GM23248 (cell line): ENCODE data around the gene GEMIN4. TPM values are rescaled to one million over a fixed set of nuclear protein-coding genes. Genes with fewer than 3 reads are reported as not detected.
A peak's percentile ranks its signal among the peaks of the same experiment; 100 is the strongest.

Source experiments
- DNase-seq: peaks from one replicate; pipeline ENCODE4 v3.0.0-alpha.2; 2015
- H2AFZ ChIP-seq: fragments of 200-600 bp; sonication (generic); 2 replicates; pipeline ENCODE4 v1.6.1; 2016; ENCODE audit warnings: antibody characterized with exemption
- H3F3A ChIP-seq: fragments of 200-600 bp; sonication (generic); 2 replicates; pipeline ENCODE4 v1.6.1; 2016; ENCODE audit warnings: mild to moderate bottlenecking, antibody characterized with exemption, mixed run types; ENCODE audit not compliant: insufficient read depth
- H3K27ac ChIP-seq: fragments of 200-600 bp; sonication (generic); 2 replicates; pipeline ENCODE4 v1.5.1; 2016; ENCODE audit warnings: mild to moderate bottlenecking
- H3K27me3 ChIP-seq: fragments of 200-600 bp; sonication (generic); replicated peaks from 2 replicates; pipeline ENCODE4 v1.6.1; 2016; ENCODE audit warnings: mild to moderate bottlenecking; ENCODE audit not compliant: insufficient read depth
- H3K36me3 ChIP-seq: fragments of 200-600 bp; sonication (generic); 2 replicates; pipeline ENCODE4 v1.6.1; 2016; ENCODE audit warnings: low read depth, mild to moderate bottlenecking
- H3K4me1 ChIP-seq: fragments of 200-600 bp; sonication (generic); 2 replicates; pipeline ENCODE4 v1.6.1; 2016; ENCODE audit warnings: mild to moderate bottlenecking; ENCODE audit not compliant: insufficient read depth
- H3K4me2 ChIP-seq: fragments of 200-600 bp; sonication (generic); one replicate; pipeline ENCODE4 v1.6.1; 2016; ENCODE audit warnings: mild to moderate bottlenecking; ENCODE audit not compliant: unreplicated experiment
- H3K4me3 ChIP-seq: fragments of 200-600 bp; sonication (generic); 2 replicates; pipeline ENCODE4 v1.5.1; 2016; ENCODE audit warnings: mild to moderate bottlenecking
- H3K79me2 ChIP-seq: fragments of 200-600 bp; sonication (generic); 2 replicates; pipeline ENCODE4 v1.6.1; 2016; ENCODE audit warnings: mild to moderate bottlenecking; ENCODE audit not compliant: insufficient read depth
- H3K9ac ChIP-seq: fragments of 200-600 bp; sonication (generic); 2 replicates; pipeline ENCODE4 v1.6.1; 2016; ENCODE audit warnings: mild to moderate bottlenecking
- H3K9me2 ChIP-seq: fragments of 200-600 bp; sonication (generic); 2 replicates; pipeline ENCODE4 v1.6.1; 2016; ENCODE audit warnings: mixed run types, mild to moderate bottlenecking, moderate library complexity; ENCODE audit not compliant: insufficient read depth
- H3K9me3 ChIP-seq: fragments of 200-600 bp; sonication (generic); one replicate; pipeline ENCODE4 v1.6.1; 2017; ENCODE audit warnings: low read depth
- H4K20me1 ChIP-seq: fragments of 200-600 bp; sonication (generic); 2 replicates; pipeline ENCODE4 v1.6.0; 2016; ENCODE audit not compliant: insufficient read depth
- EZH2 ChIP-seq: fragments of 200-600 bp; sonication (generic); IDR thresholded peaks from 2 replicates; pipeline ENCODE4 v1.6.1; 2018; ENCODE audit warnings: antibody characterized with exemption, mild to moderate bottlenecking; ENCODE audit not compliant: insufficient read depth, poor library complexity, severe bottlenecking
- EZH2phosphoT487 ChIP-seq: fragments of 200-600 bp; sonication (generic); IDR thresholded peaks from 2 replicates; pipeline ENCODE4 v1.6.1; 2018; ENCODE audit warnings: antibody characterized with exemption, moderate library complexity, mild to moderate bottlenecking, low read depth; ENCODE audit not compliant: insufficient read depth
- WGBS, 2 experiments: methylation state at CpG; one replicate each; pipeline ENCODE4 v1.1.6; 2015 to 2017; ENCODE audit warnings: low lambda C conversion rate in 2 of 2, low coverage in 1 of 2; ENCODE audit errors: missing lambda C conversion rate in 2 of 2; 5-methylcytosine and 5-hydroxymethylcytosine counted together
- in situ Hi-C: fragments of 300-500 bp; cut with MboI; formaldehyde crosslinking; loops from 2 replicates; pipeline ENCODE4 v1.15.0; 2020
- polyA plus RNA-seq: library from polyadenylated mRNA; unstranded; fragments of >200 nt; fragmentation: Nextera tagmentation; extraction: Ambion mirVana; gene quantifications from 2 replicates; pipeline ENCODE4 v1.2.1, GENCODE V29; 2016
- total RNA-seq: library from RNA; depleted of rRNA; stranded (reverse); fragments of >200 nt; shearing (Covaris generic); gene quantifications from 2 replicates; pipeline ENCODE4 v1.2.3, GENCODE V29; 2014

The GEMIN4 gene
- total and polyA plus RNA-seq, 2 experiments from 2014 or later: 11.1 to 18.2 TPM

DNA sequence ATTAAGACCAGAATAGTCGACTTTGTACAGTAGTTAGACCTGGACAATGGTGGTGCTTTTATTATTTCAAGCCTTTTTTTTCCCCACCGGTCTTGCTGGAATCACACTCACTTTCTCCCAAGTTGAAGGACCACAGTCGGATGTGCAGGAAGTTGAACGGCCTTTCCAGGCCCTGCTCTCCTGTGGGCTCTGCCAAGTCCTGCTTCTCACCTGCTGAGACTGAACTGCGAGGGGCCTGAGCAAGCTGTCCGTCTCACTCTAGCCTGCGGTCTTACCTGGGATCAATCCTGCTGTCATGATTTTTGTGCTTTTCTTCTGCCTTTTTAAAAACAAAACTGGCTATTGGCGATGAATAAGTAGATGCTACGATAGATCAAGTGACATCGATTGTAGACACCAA is 18.3 kb downstream of the GEMIN4 start:
- Histone ChIP-seq H2AFZ (no peak overlapping the region), H4K20me1 (no peaks in the 10 kb centered on the region), H3K9me3 (no peaks in the 10 kb centered on the region), H3K4me2 (peak overlapping the region; percentile 89), H3K79me2 (peaks cover 66% of the 10 kb centered on the region), H3F3A (peaks cover 7% of the 10 kb centered on the region; the same call in 1 of the 2 replicates), H3K4me3 (peak overlapping the region; percentile 86), H3K9ac (peak overlapping the region; percentile 98), H3K27me3 (no peaks in the 10 kb centered on the region), H3K36me3 (peaks cover 18% of the 10 kb centered on the region), H3K4me1 (peaks cover 7% of the 10 kb centered on the region), H3K9me2 (no peaks in the 10 kb centered on the region), H3K27ac (peak overlapping the region; percentile 80; the same call in 1 of the 2 replicates)
- DNase-seq: no peak
- TF ChIP-seq EZH2 (no peak), EZH2phosphoT487 (no peak)
- in situ Hi-C loops: no loop called here
- WGBS, 2 experiments: 72 to 78% methylated on average over 10 of the region's 10 CpGs

DNA sequence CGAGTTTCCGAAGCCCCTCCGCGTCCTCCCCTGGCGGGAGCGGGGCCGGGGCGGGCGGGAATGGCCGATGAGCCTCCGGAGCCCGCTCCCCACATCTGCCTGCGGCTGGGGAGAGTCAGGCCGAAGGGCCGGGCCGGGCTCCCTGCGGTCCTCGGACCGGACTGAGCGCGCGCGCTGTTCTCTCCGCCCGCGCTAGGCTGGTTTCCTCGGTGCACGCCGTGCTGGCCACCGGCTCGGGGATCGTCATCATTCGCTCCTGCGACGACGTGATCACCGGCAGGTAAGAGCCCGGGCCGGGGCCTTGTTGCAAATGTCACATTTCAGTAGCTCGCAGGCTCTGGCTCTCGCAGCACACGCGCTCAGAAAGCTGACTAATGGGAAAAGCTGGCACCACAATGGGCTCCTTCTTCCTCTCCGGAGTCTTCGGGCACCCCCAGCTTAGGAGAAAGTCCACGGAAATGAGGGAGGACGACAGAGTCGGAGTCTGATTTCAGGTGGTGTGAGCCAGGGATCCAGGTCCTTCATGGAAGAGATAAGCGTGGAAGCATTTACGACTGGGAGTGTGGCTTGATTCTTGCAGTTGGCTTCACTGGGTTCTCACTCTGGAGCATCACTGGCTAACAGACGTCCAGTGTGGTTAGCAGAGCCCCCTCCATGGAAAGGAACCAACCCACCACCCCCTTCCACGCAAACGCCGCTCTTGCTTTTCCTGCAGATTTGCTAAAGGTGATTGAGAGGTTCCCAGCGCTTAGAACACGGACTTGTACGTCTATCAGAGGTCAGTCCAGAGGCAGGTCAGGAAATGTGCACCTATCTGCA is 19.0 kb downstream of the GEMIN4 start:
- Histone ChIP-seq H3K9ac (peak overlapping the region; percentile 98), H3K9me2 (no peaks in the 10 kb centered on the region), H3K27me3 (no peaks in the 10 kb centered on the region), H3K79me2 (peaks cover 59% of the 10 kb centered on the region), H3K4me3 (peak overlapping the region; percentile 86), H3K36me3 (peaks cover 13% of the 10 kb centered on the region), H2AFZ (peak overlapping the region; percentile 72), H3K4me2 (peak overlapping the region; percentile 89), H3K4me1 (peaks cover 7% of the 10 kb centered on the region), H3K9me3 (no peaks in the 10 kb centered on the region), H4K20me1 (no peaks in the 10 kb centered on the region), H3K27ac (peak overlapping the region; percentile 80), H3F3A (peaks cover 7% of the 10 kb centered on the region; the same call in 1 of the 2 replicates)
- peak; percentile 77 for DNase-seq
- in situ Hi-C loops: no loop called here
- TF ChIP-seq EZH2 (no peak), EZH2phosphoT487 (no peak)
- WGBS, 2 experiments: 5 to 7% methylated on average over 42 to 47 of the region's 57 CpGs

DNA sequence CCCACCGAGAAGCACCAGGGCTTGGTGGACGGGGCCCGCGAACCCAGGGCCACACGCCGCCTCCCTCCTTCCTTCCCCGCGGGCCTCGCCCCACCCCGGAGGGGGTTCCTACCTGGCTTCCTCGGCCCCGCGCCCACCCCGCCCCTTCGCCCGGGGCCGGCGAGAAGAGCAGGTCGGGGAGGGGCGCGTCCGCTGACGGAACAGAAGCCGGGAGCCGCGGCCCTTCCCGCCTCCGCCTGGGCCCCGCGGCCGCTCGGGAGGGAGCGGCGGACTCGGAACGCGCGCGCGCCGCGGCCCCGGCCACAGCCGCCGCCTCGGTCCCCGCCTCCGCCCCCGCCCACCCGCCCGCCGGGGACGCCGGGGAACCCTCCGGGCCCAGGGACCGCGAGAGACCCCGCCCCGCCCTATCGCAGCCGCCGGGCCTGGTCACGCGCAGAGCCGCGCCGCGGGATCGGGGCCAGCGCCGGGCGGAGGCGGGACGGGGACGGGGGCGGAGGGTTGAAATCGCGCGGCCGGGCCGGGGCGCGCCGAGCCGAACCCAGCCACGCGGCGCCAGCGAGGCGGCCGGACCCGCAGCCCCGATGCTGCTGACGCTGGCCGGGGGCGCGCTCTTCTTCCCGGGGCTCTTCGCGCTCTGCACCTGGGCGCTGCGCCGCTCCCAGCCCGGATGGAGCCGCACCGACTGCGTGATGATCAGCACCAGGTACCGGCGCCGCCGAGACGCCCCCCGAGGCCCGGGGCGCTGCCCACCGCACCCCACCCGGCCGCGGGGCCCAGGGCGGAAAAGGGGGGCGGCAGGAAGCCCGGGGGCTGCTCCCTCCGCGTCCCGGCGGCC is 19.8 kb downstream of the GEMIN4 start, which contains the start of gene TLCD3A:
Gene TLCD3A (plus strand): TSS at position 530 of the 835 bp plus-strand sequence. CDS start 52 bp downstream, at position 582.
- DNase-seq: peak; percentile 80
- peak within 1 kb of the TSS; percentile 72 for H2AFZ ChIP-seq
- no peaks in the 10 kb centered on the region for H4K20me1 ChIP-seq
- TF ChIP-seq EZH2 (no peak), EZH2phosphoT487 (no peak)
- peak within 1 kb of the TSS; percentile 80 for H3K27ac ChIP-seq
- H3K36me3 ChIP-seq: peaks cover 13% of the 10 kb centered on the region
- H3K9me3 ChIP-seq: no peaks in the 10 kb centered on the region
- in situ Hi-C loops: no loop called here
- H3K4me2 ChIP-seq: peak within 1 kb of the TSS; percentile 89
- no peaks in the 10 kb centered on the region for H3K9me2 ChIP-seq
- WGBS, 2 experiments: 1 to 3% methylated on average over 27 to 48 of the region's 126 CpGs
- H3K9ac ChIP-seq: peak within 1 kb of the TSS; percentile 98
- peaks cover 7% of the 10 kb centered on the region for H3K4me1 ChIP-seq
- H3K27me3 ChIP-seq: no peaks in the 10 kb centered on the region
- peaks cover 7% of the 10 kb centered on the region; the same call in 1 of the 2 replicates for H3F3A ChIP-seq
- H3K4me3 ChIP-seq: peak within 1 kb of the TSS; percentile 86
- peaks cover 52% of the 10 kb centered on the region for H3K79me2 ChIP-seq

DNA sequence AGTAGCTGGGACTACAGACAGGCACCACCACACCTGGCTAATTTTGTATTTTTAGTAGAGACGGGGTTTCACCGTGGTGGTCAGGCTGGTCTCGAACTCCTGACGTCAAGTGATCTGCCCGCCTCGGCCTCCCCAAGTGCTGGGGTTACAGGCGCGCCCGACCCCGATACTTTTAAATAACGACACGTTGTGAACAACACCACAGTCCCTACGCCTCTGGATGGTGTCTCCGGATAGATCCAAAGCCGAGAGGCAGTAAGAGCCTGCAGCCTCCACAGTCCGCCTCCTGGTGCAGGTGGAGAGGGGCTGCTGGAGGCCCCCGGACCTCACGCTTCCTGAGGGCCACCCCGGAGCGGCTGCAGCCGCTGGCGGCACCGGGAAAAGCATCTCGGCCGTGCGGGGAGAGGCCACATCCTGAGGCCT is 20.4 kb downstream of the GEMIN4 start:
- peaks cover 7% of the 10 kb centered on the region for H3K4me1 ChIP-seq
- H3K9me3 ChIP-seq: no peaks in the 10 kb centered on the region
- TF ChIP-seq EZH2: no peak
- no peaks in the 10 kb centered on the region for H3K9me2 ChIP-seq
- 6 to 14% methylated on average over 25 to 26 of the region's 26 CpGs for WGBS, 2 experiments
- H3F3A ChIP-seq: peaks cover 7% of the 10 kb centered on the region; the same call in 1 of the 2 replicates
- peaks cover 13% of the 10 kb centered on the region for H3K36me3 ChIP-seq
- peak overlapping the region; percentile 70 for H3K4me2 ChIP-seq
- no peaks in the 10 kb centered on the region for H3K27me3 ChIP-seq
- H3K27ac ChIP-seq: peak overlapping the region; percentile 40
- H4K20me1 ChIP-seq: no peaks in the 10 kb centered on the region
- in situ Hi-C loops: no loop called here
- H3K4me3 ChIP-seq: peak overlapping the region; percentile 86
- peak overlapping the region; percentile 72 for H2AFZ ChIP-seq
- peaks cover 46% of the 10 kb centered on the region for H3K79me2 ChIP-seq
- no peak for DNase-seq
- H3K9ac ChIP-seq: peak overlapping the region; percentile 79
